Smooth muscle cell of the coronary artery (primary cell): ENCODE measurements around the gene SNRK. TPM values are rescaled to one million over a fixed set of nuclear protein-coding genes. Genes with fewer than 3 reads are reported as not detected.

Experiments used
- total RNA-seq: library from RNA; depleted of rRNA; stranded (reverse); fragments of >200 nt; gene quantifications from 2 replicates; pipeline ENCODE4 v1.2.3, GENCODE V29; 2014; ENCODE audit warnings: low replicate concordance

The SNRK gene, protein sequence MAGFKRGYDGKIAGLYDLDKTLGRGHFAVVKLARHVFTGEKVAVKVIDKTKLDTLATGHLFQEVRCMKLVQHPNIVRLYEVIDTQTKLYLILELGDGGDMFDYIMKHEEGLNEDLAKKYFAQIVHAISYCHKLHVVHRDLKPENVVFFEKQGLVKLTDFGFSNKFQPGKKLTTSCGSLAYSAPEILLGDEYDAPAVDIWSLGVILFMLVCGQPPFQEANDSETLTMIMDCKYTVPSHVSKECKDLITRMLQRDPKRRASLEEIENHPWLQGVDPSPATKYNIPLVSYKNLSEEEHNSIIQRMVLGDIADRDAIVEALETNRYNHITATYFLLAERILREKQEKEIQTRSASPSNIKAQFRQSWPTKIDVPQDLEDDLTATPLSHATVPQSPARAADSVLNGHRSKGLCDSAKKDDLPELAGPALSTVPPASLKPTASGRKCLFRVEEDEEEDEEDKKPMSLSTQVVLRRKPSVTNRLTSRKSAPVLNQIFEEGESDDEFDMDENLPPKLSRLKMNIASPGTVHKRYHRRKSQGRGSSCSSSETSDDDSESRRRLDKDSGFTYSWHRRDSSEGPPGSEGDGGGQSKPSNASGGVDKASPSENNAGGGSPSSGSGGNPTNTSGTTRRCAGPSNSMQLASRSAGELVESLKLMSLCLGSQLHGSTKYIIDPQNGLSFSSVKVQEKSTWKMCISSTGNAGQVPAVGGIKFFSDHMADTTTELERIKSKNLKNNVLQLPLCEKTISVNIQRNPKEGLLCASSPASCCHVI
- 11.8 and 14.1 TPM in 2 replicates for total RNA-seq

DNA sequence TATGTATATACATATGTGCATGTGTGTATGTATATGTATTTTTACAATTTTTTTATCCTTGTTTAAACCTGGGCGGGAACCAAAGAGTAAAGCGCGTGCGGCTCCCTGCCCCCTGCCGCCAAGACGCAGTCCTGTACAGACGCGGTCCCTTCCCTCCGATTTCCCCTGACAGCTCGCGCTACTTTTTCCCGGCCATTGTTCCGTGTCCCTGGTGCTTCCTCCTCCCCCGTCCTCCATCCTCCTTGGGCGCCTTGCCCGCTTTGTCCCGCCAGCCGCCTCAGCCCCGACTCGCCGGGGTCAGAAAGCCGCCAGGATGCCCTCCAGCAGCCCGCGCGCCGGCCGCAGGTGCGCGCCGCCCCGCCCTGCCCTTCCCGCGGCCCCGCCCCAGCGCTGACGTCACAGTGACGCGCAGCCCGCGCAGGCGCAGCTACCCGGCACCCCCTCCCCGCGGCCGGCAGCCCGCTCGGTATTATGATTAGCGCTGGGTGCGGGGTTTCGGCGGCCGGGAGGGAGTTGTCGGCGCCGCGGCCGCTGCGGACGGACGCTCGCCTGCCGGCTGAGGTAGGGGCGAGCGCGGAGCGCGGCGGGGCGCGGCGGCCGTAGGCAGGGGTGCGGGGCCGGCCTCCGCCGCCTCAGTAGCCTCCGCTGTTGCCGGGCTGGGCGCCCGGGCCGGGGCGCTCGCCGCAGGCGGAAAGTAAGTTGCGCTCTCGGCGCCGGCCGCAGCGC is at the start of gene SNRK:
Gene SNRK, plus strand, starts transcription at position 426 of the 726 bp plus-strand sequence. CDS start 16,664 bp downstream, outside the sequence.

Other genes starting within 250 kb of the SNRK start
- gene POMGNT2, start 180.5 kb upstream of the SNRK start, total RNA-seq = 2.9 and 17.7 TPM in 2 replicates